GM21576 (cell line): ENCODE data around the gene ADAMTS19.
"Not testable (repeated sequence)": the region's sequence is repeated elsewhere in the genome, so short reads cannot be mapped to it uniquely, and the experiment has no call there.

Experiments
- ATAC-seq: cut with Tn5 transposase; IDR thresholded peaks from one replicate; pipeline ENCODE4 v1.9.1; 2021; ENCODE audit warnings: mild to moderate bottlenecking, moderate library complexity; ENCODE audit not compliant: unreplicated experiment

Gene ADAMTS19

GRCh38 chr5:129563585-129563984 is 103.5 kb downstream of the ADAMTS19 start:
- ATAC-seq = no peak

GRCh38 chr5:129569295-129569694 is 109.2 kb downstream of the ADAMTS19 start:
- ATAC-seq = no peak

- no peak for ATAC-seq
These were observed 112.0 kb downstream of the ADAMTS19 start for GRCh38 chr5:129572060-129572459.

- not testable (repeated sequence) for ATAC-seq
These were observed 124.4 kb downstream of the ADAMTS19 start for GRCh38 chr5:129584496-129584895.

GRCh38 chr5:129591508-129592160 is 131.5 kb downstream of the ADAMTS19 start:
- no peak for ATAC-seq

GRCh38 chr5:129593525-129593924 is 133.4 kb downstream of the ADAMTS19 start:
- ATAC-seq = no peak

GRCh38 chr5:129601576-129601975 is 141.5 kb downstream of the ADAMTS19 start:
- ATAC-seq = no peak

GRCh38 chr5:129608350-129608749 is 148.3 kb downstream of the ADAMTS19 start:
- no peak for ATAC-seq

- ATAC-seq = no peak
These were observed 149.6 kb downstream of the ADAMTS19 start for GRCh38 chr5:129609710-129610109.

- no peak for ATAC-seq
These were observed 156.4 kb downstream of the ADAMTS19 start for GRCh38 chr5:129616517-129616916.

GRCh38 chr5:129617206-129617605 is 157.1 kb downstream of the ADAMTS19 start:
- ATAC-seq = no peak

- no peak for ATAC-seq
These were observed 159.7 kb downstream of the ADAMTS19 start for GRCh38 chr5:129619782-129620181.

GRCh38 chr5:129622531-129622930 is 162.4 kb downstream of the ADAMTS19 start:
- ATAC-seq = no peak

GRCh38 chr5:129629575-129629974 is 169.5 kb downstream of the ADAMTS19 start:
- ATAC-seq = no peak

GRCh38 chr5:129630101-129630500 is 170.0 kb downstream of the ADAMTS19 start:
- ATAC-seq = no peak

- no peak for ATAC-seq
These were observed 171.9 kb downstream of the ADAMTS19 start for GRCh38 chr5:129631961-129632360.

- not testable (repeated sequence) for ATAC-seq
These were observed 177.4 kb downstream of the ADAMTS19 start for GRCh38 chr5:129637501-129637900.

GRCh38 chr5:129639331-129639730 is 179.2 kb downstream of the ADAMTS19 start:
- no peak for ATAC-seq

- ATAC-seq = no peak
These were observed 192.4 kb downstream of the ADAMTS19 start for GRCh38 chr5:129652349-129653056.

- no peak for ATAC-seq
These were observed 192.9 kb downstream of the ADAMTS19 start for GRCh38 chr5:129653057-129653375.

- no peak for ATAC-seq
These were observed 193.3 kb downstream of the ADAMTS19 start for GRCh38 chr5:129653442-129653841.

- ATAC-seq = no peak
These were observed 196.9 kb downstream of the ADAMTS19 start for GRCh38 chr5:129656952-129657351.

- ATAC-seq = no peak
These were observed 198.7 kb downstream of the ADAMTS19 start for GRCh38 chr5:129658801-129659200.
